ENCODE results near the gene BORCS6. TPM values are rescaled to one million over a fixed set of nuclear protein-coding genes. Genes with fewer than 3 reads are reported as not detected.

Gene BORCS6
- total and polyA plus RNA-seq, 2 of the 13 experiments (the other 11 are each of a cell fraction or from before 2014, with no cell fraction given) = 2.0 to 5.1 TPM

GRCh38 chr17:8210761-8211458 lies 20.9 kb upstream of the BORCS6 start (continued):
- TF ChIP-seq MED13 (CRISPR knock-in tag; IDR thresholded peaks at IDR 0.05) (no peak), MTA1 (CRISPR knock-in tag; IDR thresholded peaks at IDR 0.05; ENCODE audit: borderline replicate concordance) (no peak), ZNF329 (CRISPR knock-in tag; IDR thresholded peaks at IDR 0.05; ENCODE audit: low read depth) (no peak), NR1H2 (CRISPR knock-in tag; IDR thresholded peaks at IDR 0.05; ENCODE audit: borderline replicate concordance, low read depth) (no peak), ZBTB40 (IDR thresholded peaks at IDR 0.05) (no peak), ZBTB40 (CRISPR knock-in tag; IDR thresholded peaks at IDR 0.05) (no peak; the same call in 1 of the 2 replicates), ZBTB14 (CRISPR knock-in tag; IDR thresholded peaks at IDR 0.05) (no peak), ZNF687 (CRISPR knock-in tag; IDR thresholded peaks at IDR 0.05) (no peak), ZBTB39 (CRISPR knock-in tag; IDR thresholded peaks at IDR 0.05) (no peak), CBX2 (IDR thresholded peaks at IDR 0.05; ENCODE audit: low read depth, low read length) (no peak), CBX2 (CRISPR knock-in tag; IDR thresholded peaks at IDR 0.05; ENCODE audit: low read depth) (no peak), HNRNPL (IDR thresholded peaks at IDR 0.05; ENCODE audit: low read depth, low read length) (no peak), TGIF2 (CRISPR knock-in tag; IDR thresholded peaks at IDR 0.05) (no peak)

All from HepG2 (cell line).